SU-DHL-6 (cell line): ENCODE measurements around the gene RCOR2.

Experiments
- H2AFZ ChIP-seq: fragments of 200-600 bp; sonication (generic); 2 replicates; pipeline ENCODE4 v1.6.1; 2014; ENCODE audit warnings: low read depth, mild to moderate bottlenecking, moderate library complexity, mixed read lengths, antibody characterized with exemption, low read length; ENCODE audit not compliant: severe bottlenecking
- H3F3A ChIP-seq: fragments of 200-600 bp; shearing (Covaris generic); 2 replicates; pipeline ENCODE4 v1.6.0; 2016; ENCODE audit warnings: antibody characterized with exemption, mild to moderate bottlenecking; ENCODE audit not compliant: insufficient read depth
- H3K27ac ChIP-seq: fragments of 200-600 bp; sonication (generic); 2 replicates; pipeline ENCODE4 v1.5.1; 2016; ENCODE audit warnings: low read depth, mild to moderate bottlenecking, low read length, moderate library complexity, mixed read lengths
- H3K27me3 ChIP-seq: fragments of 200-600 bp; sonication (generic), shearing (Covaris generic); 2 replicates; pipeline ENCODE4 v1.6.0; 2014; ENCODE audit warnings: mild to moderate bottlenecking, low read length
- H3K36me3 ChIP-seq: fragments of 200-600 bp; sonication (generic); 2 replicates; pipeline ENCODE4 v1.6.1; 2014; ENCODE audit warnings: mild to moderate bottlenecking, low read length, mixed read lengths
- H3K4me2 ChIP-seq: fragments of 300-600, 200-600 bp; shearing (Covaris generic), sonication (generic); 2 replicates; pipeline ENCODE4 v1.6.0; 2014; ENCODE audit warnings: low read length, low read depth, mild to moderate bottlenecking; ENCODE audit not compliant: poor library complexity, severe bottlenecking
- H3K4me3 ChIP-seq: fragments of 200-600 bp; sonication (generic); 2 replicates; pipeline ENCODE4 v1.5.1; 2014; ENCODE audit warnings: antibody characterized with exemption, low read length, mild to moderate bottlenecking, mixed read lengths; ENCODE audit not compliant: insufficient read depth, poor library complexity, severe bottlenecking
- H3K79me2 ChIP-seq: fragments of 200-600 bp; sonication (generic); 2 replicates; pipeline ENCODE4 v1.6.1; 2014; ENCODE audit warnings: mild to moderate bottlenecking, low read length, moderate library complexity; ENCODE audit not compliant: insufficient read depth
- H3K9ac ChIP-seq: fragments of 200-600 bp; sonication (generic); 2 replicates; pipeline ENCODE4 v1.7.0; 2014; ENCODE audit warnings: mild to moderate bottlenecking, low read length
- H3K9me2 ChIP-seq: fragments of 200-600 bp; sonication (generic); replicated peaks from 2 replicates; pipeline ENCODE4 v1.6.1; 2014; ENCODE audit warnings: low read length; ENCODE audit not compliant: insufficient read depth
- H3K9me3 ChIP-seq: fragments of 200-600 bp; sonication (generic); 2 replicates; pipeline ENCODE4 v1.6.1; 2014; ENCODE audit warnings: low read length, mixed read lengths; ENCODE audit not compliant: insufficient read depth
- H4K20me1 ChIP-seq: fragments of 200-600 bp; sonication (generic); 2 replicates; pipeline ENCODE4 v1.6.1; 2014; ENCODE audit warnings: low read depth, mild to moderate bottlenecking, antibody characterized with exemption, low read length, moderate library complexity, mixed read lengths
- EZH2phosphoT487 ChIP-seq: fragments of 200-600 bp; sonication (generic), shearing (Covaris generic); conservative IDR thresholded peaks from 2 replicates; pipeline ENCODE4 v1.6.1; 2018; ENCODE audit warnings: mild to moderate bottlenecking, antibody characterized with exemption, low read length, moderate library complexity, mixed read lengths
- TF ChIP-seq, protein P1 (sequence below): fragments of 200-600 bp; sonication (generic); IDR thresholded peaks from one replicate; pipeline ENCODE4 v1.5.1; 2017; ENCODE audit warnings: antibody characterized with exemption, mild to moderate bottlenecking, low read length, moderate library complexity; ENCODE audit not compliant: insufficient read depth, poor library complexity, severe bottlenecking

The RCOR2 gene

GRCh38 chr11:63918507-63919191, 1.7 kb upstream of the RCOR2 start:
- peak overlapping the region; percentile 4 for H3K4me2 ChIP-seq
- no peaks in the 10 kb centered on the region for H3F3A ChIP-seq
- no peaks in the 10 kb centered on the region for H3K9me3 ChIP-seq
- H2AFZ ChIP-seq, result no peak overlapping the region
- no peaks in the 10 kb centered on the region for H3K27me3 ChIP-seq
- H3K9ac ChIP-seq, result no peak overlapping the region
- no peaks in the 10 kb centered on the region for H3K79me2 ChIP-seq
- no peaks in the 10 kb centered on the region for H3K36me3 ChIP-seq
- no peak overlapping the region for H3K4me3 ChIP-seq
- no peak overlapping the region for H3K27ac ChIP-seq
- no peaks in the 10 kb centered on the region for H4K20me1 ChIP-seq
- no peaks in the 10 kb centered on the region for H3K9me2 ChIP-seq
- TF ChIP-seq EZH2phosphoT487, result no peak
- TF ChIP-seq, protein P1, sequence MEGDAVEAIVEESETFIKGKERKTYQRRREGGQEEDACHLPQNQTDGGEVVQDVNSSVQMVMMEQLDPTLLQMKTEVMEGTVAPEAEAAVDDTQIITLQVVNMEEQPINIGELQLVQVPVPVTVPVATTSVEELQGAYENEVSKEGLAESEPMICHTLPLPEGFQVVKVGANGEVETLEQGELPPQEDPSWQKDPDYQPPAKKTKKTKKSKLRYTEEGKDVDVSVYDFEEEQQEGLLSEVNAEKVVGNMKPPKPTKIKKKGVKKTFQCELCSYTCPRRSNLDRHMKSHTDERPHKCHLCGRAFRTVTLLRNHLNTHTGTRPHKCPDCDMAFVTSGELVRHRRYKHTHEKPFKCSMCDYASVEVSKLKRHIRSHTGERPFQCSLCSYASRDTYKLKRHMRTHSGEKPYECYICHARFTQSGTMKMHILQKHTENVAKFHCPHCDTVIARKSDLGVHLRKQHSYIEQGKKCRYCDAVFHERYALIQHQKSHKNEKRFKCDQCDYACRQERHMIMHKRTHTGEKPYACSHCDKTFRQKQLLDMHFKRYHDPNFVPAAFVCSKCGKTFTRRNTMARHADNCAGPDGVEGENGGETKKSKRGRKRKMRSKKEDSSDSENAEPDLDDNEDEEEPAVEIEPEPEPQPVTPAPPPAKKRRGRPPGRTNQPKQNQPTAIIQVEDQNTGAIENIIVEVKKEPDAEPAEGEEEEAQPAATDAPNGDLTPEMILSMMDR, result no peak

- Histone ChIP-seq H3K4me2 (peak overlapping the region; percentile 94), H2AFZ (no peak overlapping the region), H3K9me3 (no peaks in the 10 kb centered on the region), H3K9ac (peak overlapping the region; percentile 54), H3F3A (no peaks in the 10 kb centered on the region), H3K9me2 (no peaks in the 10 kb centered on the region), H3K4me3 (peak overlapping the region; percentile 47), H3K79me2 (no peaks in the 10 kb centered on the region), H3K36me3 (no peaks in the 10 kb centered on the region), H3K27me3 (no peaks in the 10 kb centered on the region), H4K20me1 (no peaks in the 10 kb centered on the region), H3K27ac (no peak overlapping the region)
- no peak for TF ChIP-seq EZH2phosphoT487
- TF ChIP-seq, protein P1, result no peak
Observed at GRCh38 chr11:63917692-63918506, 935 bp upstream of the RCOR2 start.

DNA sequence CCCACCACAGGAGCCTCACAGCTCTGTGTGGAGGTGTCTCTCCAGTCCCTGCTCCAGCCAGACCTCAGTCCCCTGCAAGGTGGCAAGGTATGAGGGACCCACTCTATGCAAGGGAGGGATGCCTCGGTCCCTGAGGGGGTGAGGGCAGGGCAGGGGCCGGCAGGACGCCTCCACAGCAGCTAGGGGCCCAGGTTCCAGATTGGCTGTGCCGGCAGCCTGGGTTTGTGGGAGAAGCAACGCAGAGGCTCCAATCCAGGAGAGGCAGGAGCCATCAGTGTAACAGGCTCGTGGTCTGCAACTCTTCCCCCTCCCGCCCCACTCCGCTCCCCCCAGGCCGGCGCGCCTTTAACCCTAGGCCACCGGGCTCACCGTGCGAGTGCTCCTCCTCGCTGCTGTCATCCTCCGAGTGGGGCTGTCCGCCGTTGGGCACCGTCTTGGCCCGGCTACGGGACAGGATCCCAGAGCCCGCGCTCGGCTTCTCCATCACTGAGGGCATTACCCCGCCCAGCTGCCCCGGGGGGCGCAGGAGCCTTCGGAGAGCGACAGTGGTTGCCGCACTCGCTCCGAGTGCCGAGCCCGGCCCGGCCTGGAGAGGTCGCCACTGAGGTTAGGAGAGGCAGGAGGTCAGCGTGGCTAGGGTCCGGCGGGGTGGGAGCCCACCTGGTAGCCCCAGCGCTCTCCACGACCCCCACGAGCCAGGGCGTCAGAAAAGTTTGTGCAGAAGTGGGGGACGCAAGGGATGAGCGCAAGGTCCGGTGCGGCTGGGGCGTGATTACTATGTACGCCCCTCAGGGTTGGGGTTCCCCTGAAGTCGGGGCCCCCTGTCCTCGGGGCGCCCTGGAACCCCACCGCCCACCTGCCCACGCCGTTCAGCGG, 765 bp downstream of the RCOR2 start:
- Histone ChIP-seq H3K27ac (no peak overlapping the region), H3K9me2 (no peaks in the 10 kb centered on the region), H3K4me2 (peak overlapping the region; percentile 94), H3K79me2 (no peaks in the 10 kb centered on the region), H3K9me3 (no peaks in the 10 kb centered on the region), H4K20me1 (no peaks in the 10 kb centered on the region), H2AFZ (no peak overlapping the region), H3K36me3 (no peaks in the 10 kb centered on the region), H3K27me3 (no peaks in the 10 kb centered on the region), H3K9ac (peak overlapping the region; percentile 48; the same call in 1 of the 2 replicates), H3F3A (peaks cover 4% of the 10 kb centered on the region; the same call in 1 of the 2 replicates), H3K4me3 (peak overlapping the region; percentile 47)
- TF ChIP-seq, protein P1, result peak; percentile 36
- no peak for TF ChIP-seq EZH2phosphoT487
